GM19025 (cell line): Measurements from ENCODE around the gene TBC1D22A.

Experiments
- ATAC-seq: cut with Tn5 transposase; IDR thresholded peaks from one replicate; pipeline ENCODE4 v1.9.1; 2021; ENCODE audit warnings: mild to moderate bottlenecking, low read depth, moderate library complexity; ENCODE audit not compliant: unreplicated experiment

The TBC1D22A gene

GRCh38 chr22:46852771-46853170, 90.3 kb downstream of the TBC1D22A start:
- no peak for ATAC-seq

- no peak for ATAC-seq
Observed at GRCh38 chr22:46853191-46853590, 90.7 kb downstream of the TBC1D22A start.

GRCh38 chr22:46854125-46854870, 91.8 kb downstream of the TBC1D22A start:
- no peak for ATAC-seq

GRCh38 chr22:46855681-46856080, 93.2 kb downstream of the TBC1D22A start:
- no peak for ATAC-seq

GRCh38 chr22:46856661-46857060, 94.2 kb downstream of the TBC1D22A start:
- ATAC-seq: no peak

- ATAC-seq: no peak
Observed at GRCh38 chr22:46857142-46857884, 94.9 kb downstream of the TBC1D22A start.

GRCh38 chr22:46857885-46858143, 95.4 kb downstream of the TBC1D22A start:
- no peak for ATAC-seq

GRCh38 chr22:46858181-46858771, 95.8 kb downstream of the TBC1D22A start:
- ATAC-seq: no peak

GRCh38 chr22:46860562-46860961, 98.1 kb downstream of the TBC1D22A start:
- no peak for ATAC-seq

GRCh38 chr22:46861468-46862367, 99.3 kb downstream of the TBC1D22A start:
- no peak for ATAC-seq

GRCh38 chr22:46862418-46863324, 100.2 kb downstream of the TBC1D22A start:
- no peak for ATAC-seq

GRCh38 chr22:46863794-46864193, 101.3 kb downstream of the TBC1D22A start:
- ATAC-seq: no peak

- ATAC-seq: no peak
Observed at GRCh38 chr22:46864314-46865051, 102.0 kb downstream of the TBC1D22A start.

- no peak for ATAC-seq
Observed at GRCh38 chr22:46865052-46865434, 102.6 kb downstream of the TBC1D22A start.

GRCh38 chr22:46865642-46866041, 103.2 kb downstream of the TBC1D22A start:
- ATAC-seq: no peak

- no peak for ATAC-seq
Observed at GRCh38 chr22:46866591-46866990, 104.1 kb downstream of the TBC1D22A start.

- no peak for ATAC-seq
Observed at GRCh38 chr22:46867106-46867505, 104.7 kb downstream of the TBC1D22A start.

GRCh38 chr22:46869329-46869728, 106.9 kb downstream of the TBC1D22A start:
- no peak for ATAC-seq

- no peak for ATAC-seq
Observed at GRCh38 chr22:46869831-46870441, 107.5 kb downstream of the TBC1D22A start.
